ENCODE measurements around the gene GPR156.
A peak's percentile ranks its signal among the peaks of the same experiment; 100 is the strongest.
"Not testable (repeated sequence)": the region's sequence is repeated elsewhere in the genome, so short reads cannot be mapped to it uniquely, and the experiment has no call there.

The GPR156 gene

DNA sequence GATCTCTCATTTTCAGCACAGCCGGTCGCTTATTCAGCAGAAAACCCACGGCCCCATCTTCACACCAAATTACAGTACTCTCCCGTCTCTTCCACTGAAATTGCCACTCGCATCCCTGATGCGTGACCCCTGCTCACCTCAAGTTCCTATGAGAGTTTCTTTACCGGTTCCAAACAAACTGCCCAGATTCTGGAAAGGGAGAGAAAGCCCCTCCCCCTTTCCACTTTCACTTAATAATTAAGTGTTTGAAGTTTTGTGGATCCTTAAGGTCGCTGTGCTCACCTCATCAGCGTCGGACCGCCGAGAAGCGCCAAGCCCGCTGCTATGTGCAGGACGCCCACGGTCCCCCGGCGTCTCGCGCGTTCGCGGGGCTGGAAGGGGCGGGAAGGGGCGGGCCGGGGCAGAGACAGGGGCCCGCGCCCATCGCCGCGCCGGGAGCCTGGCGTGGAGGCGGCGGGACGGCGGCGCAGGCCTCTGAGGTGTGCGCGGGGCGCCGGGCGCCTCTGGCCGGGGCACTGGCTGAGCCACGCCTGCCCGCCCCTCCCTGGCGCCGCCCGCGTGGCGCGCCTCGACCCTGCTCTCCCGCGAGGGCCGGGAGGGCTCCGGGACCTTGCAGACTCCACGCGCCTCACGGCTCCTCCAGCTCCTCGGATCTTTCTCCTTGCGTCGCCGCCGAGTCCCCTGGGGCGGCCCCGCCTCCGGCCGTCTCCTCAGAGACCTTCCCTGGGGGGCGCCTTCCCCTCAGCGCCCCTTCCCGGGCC is at the start of gene GPR156:
TSS of gene GPR156 (minus strand) at position 476 of the 761 bp plus-strand sequence. CDS start 41,124 bp downstream, outside the sequence.
- no peak for DNase-seq

DNA sequence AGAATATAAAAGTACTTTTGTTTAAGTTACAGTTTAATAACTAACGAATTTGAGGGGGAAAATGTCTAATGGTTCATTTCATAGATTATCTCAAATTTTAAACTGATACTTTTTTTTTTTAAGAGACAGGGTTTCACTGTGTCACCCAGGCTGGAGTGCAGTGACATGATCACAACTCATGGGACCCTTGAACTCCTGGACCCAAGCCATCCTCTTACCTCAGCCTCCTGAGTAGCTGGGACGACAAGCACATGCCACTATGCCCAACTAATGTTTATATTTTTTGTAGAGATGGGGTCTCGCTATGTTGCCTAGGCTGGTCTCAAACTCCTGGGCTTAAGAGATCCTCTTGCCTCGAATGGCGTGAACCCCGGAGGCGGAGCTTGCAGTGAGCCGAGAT is 47.6 kb upstream of the GPR156 start:
- no peak for DNase-seq

- DNase-seq: no peak
These were observed 46.1 kb upstream of the GPR156 start for GRCh38 chr3:120331076-120331475.

DNA sequence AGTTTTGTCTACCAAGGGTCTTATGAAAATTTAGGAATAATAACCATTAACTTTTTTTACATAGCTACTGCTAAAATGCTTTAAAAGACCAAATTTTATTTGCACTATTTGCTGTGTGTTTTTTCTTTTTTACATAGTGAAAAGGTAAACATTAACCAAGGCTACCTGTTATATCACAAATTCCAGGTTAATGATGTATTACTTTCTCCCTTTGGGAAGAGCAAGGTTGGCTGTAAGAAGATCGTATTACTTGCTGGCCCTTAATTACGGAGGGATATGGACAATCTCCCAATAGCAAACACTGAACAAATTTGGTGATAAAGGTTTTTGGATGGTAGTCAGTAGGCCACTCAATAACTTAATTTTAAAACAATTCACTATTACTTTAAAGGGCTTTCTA is 41.8 kb upstream of the GPR156 start:
- DNase-seq: no peak

DNA sequence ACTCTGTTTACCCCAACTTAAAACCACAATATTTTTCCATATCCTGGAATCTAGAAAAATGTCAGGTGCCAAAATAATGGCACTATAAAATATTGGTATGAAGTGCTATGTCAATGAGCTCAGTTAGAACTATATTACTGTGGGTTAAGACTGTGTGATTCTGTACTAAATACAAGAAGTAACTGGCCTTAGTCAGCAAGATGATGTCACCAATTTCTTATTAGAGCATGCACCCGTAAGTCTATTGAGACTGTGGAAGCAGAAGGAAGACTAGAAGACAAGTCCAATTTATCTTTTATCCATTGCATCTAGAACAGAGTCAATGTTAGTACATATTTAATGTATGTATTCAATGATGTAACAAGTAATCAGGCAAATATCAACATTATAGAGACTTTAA is 39.2 kb upstream of the GPR156 start:
- no peak for DNase-seq

GRCh38 chr3:120323761-120324160 is 38.7 kb upstream of the GPR156 start:
- not testable (repeated sequence) for DNase-seq

DNA sequence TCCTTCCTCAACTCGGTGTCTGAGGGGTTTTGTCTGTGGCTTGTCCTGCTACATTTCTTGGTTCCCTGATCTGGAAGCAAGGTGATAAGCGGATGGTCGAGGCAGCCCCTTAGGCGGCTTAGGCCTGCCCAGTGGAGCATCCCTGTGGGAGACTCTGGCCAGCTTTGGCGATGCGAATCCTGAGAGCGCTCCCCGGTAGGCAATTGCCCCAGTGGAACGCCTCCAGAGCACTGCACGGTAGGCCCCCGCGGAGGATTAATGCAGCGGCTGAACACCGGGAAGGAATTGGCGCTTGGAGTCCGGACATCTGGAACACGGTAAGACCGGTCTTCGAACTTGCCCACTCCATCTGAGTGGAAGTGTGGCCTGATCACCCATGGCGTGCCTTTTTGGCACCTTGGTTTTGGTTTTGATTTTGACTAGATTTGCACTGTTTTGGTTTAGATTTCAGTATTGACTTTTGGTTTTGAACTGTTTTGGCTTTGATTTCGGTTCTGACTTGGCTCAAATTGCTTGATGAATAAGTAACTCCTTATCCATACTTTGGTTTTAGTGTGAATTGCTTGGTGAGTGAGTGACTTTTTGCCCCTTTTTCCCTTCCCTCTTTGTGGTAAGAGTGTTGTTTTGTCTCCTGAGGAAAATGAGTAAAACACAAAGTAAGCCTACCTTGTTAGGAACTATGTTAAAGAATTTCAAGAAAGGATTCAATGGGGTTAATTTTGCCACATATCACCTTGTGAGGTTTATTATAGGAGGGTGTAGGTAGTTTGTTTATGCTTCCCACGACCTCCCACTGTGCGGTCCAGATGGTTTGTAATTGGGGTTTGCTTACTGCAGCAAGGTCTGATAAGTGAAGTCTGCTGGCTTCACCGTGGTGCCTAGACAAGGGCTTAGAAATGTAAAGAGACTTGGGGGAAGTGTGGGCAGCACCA is 27.1 kb upstream of the GPR156 start:
- no peak for DNase-seq

GRCh38 chr3:120306519-120307455 is 21.8 kb upstream of the GPR156 start:
- no peak for DNase-seq

GRCh38 chr3:120304616-120305015 is 19.6 kb upstream of the GPR156 start:
- no peak for DNase-seq

DNA sequence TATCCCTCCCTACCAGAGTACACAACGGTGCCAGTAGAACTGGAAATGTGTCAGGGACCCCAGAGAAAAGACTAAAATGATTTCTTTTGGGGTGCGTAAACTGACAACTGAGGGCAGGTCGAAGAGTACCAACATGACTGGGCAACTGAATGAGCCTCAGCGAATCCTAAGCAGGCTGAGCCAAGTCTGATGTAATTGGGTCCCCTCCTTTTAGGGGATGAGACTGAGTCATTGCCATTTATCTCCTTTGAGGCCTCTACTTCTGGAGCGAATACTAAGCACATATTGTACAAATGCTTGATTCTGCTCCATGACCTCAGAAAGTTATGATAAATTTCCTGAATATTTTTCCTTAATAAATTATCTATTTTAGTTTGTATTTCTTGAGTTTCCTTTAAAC is 17.3 kb upstream of the GPR156 start:
- no peak for DNase-seq

DNA sequence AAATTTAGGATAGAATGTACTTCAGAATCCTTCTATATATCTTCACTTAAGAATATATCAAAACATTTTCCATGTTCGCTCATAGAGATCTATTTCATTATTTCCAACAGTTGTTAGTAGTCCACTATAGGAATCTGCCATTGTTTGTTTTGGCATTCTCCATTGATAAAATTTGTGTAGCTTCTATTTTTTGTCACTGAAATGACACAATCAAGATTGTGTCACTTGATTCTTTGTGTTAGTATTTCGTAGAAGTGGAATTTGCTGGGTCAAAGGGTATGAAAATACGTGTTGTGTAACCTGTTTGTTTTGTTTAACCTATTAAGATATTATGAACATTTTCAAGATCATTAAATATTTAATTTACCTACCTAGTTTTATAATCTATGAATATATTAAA is 15.9 kb upstream of the GPR156 start:
- no peak for DNase-seq

DNA sequence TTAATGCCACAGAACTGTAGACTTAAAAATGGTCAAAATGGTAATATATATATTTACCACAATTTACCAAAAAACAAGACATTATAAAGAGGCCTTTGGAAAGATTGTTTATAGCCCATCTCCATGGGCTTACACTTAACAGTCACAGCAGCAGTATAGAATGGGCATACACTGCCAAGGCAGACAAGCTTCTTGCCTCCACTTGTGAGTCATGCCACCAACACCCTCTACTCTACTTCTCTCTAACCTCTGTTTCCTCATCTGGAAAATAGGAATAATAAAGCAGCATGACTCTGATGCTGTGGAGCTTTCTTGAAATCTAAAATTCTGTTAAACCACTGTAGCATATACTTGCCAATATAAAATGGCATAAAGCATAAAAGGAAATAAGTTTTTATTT is 14.4 kb upstream of the GPR156 start:
- DNase-seq: no peak

DNA sequence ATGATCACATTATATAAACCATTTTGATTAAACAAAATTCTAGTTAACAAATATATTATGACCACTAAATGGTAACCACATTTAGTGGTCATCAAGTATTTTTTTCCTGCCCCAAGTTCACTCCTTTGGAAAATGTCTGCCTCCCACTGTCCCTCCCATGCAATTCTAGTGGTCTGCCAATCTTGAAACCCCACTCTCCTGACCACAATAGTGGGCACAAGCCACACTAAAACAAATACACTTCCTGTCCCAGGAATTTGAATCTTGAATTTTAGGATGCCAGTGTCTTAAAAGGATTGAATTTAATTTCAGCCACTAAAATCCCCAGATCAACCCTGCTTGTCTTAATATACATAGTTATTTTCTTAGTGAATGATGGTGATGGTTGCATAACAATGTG is 14.0 kb upstream of the GPR156 start:
- no peak for DNase-seq

- not testable (repeated sequence) for DNase-seq
These were observed 6.5 kb upstream of the GPR156 start for GRCh38 chr3:120291552-120291951.

DNA sequence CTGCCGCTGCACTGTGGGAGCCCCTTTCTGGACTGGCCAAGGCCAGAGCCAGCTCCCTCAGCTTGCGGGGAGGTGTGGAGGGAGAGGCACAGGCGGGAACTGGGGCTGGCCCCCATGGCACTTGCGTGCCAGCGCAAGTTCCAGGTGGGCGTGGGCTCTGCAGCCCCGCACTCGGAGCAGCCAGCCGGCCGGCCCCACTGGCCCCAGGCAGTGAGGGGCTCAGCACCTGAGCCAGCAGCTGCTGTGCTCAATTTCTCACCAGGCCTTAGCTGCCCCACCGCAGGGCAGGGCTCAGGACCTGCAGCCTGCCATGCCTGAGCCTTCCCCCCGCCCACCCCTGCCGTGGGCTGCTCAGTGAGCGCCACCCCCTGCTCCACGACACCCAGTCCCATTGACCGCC is 4.6 kb upstream of the GPR156 start:
- DNase-seq: no peak

- DNase-seq: no peak
These were observed 1.4 kb upstream of the GPR156 start for GRCh38 chr3:120286465-120286864.

GRCh38 chr3:120285508-120285841 is 453 bp upstream of the GPR156 start:
- DNase-seq: no peak

DNA sequence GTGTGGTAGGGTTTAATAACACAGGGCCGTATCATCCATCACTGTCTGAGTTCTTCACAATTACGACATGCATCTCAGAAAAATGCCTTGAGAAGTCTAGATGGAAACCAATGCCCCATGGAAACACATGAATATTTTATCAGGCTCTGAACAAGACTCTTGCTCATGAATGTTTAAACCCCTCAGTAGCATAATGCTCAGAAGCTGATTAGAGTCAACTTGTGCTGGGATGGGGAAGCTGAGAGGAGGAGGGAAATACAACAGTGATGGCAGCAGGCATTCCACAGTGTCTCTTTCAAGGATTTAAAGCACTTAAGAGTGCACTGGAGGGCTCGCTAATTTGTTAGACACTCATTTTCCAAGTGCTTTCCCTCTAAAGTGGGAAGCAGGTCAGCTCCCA is 3.8 kb downstream of the GPR156 start:
- DNase-seq: no peak

GRCh38 chr3:120280566-120280965 is 4.5 kb downstream of the GPR156 start:
- no peak for DNase-seq

DNA sequence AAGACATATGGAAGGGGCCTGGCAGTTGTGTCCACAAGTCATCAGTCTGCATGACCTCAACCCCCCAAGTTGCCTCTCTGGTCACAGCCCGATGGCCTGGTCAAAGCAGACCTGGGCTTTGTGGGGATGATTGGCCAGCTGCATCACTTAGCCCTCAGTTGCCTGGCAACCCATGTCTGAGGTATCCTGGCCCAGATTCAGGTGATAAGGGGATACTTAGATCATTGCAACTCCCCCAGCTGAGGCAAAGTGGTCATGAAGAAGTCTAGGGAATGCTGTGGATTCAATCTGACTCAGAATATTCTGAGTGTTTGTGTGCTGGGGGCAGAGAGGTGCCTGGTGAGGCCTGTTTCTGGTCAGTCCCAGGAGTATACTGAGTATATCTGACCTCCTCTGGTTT is 5.0 kb downstream of the GPR156 start:
- no peak for DNase-seq

- no peak for DNase-seq
These were observed 8.3 kb downstream of the GPR156 start for GRCh38 chr3:120276767-120277166.

DNA sequence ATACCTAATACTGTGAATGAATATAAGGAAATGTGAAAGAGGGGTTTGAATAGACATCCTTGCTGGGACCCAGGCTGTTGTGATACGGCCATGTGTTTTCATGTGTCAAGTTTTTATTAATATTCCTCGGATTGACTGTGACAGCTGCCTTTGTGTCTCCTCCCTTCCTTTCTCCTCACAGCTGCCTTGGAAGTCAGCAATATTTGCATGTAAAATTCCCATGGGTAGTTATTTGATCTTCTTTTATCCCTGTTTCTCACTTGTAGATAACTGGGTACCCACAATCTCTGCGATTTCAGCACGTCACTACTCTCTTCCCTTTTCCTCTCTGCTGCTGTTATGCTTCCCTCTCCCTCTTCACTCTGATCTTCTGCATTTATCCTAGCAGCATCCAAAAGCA is 9.4 kb downstream of the GPR156 start:
- DNase-seq: no peak

GRCh38 chr3:120274739-120275167 is 10.3 kb downstream of the GPR156 start:
- DNase-seq: peak; percentile 20

Data from NCI-H748 treated with DMSO at 0.1 percent for 48 hours (cell line).